Omental fat pad (tissue), 4 donors: ENCODE data around the gene NCS1. TPM values are rescaled to one million over a fixed set of nuclear protein-coding genes. Genes with fewer than 3 reads are reported as not detected.
"Not testable (repeated sequence)": the region's sequence is repeated elsewhere in the genome, so short reads cannot be mapped to it uniquely, and the experiment has no call there.

Experiments
- ATAC-seq: fragments of 150-250 bp; one replicate; pipeline ENCODE4 v1.9.1; 2016; ENCODE audit warnings: mild to moderate bottlenecking, moderate library complexity; ENCODE audit not compliant: low FRiP score
- DNase-seq: peaks from one replicate; pipeline ENCODE4 v3.0.0-alpha.2; 2019; ENCODE audit warnings: low spot score
- total RNA-seq, 4 donors: library from RNA; depleted of rRNA; stranded (reverse); fragments of >200 nt; gene quantifications; one replicate each; pipeline ENCODE4 v1.1.0, GENCODE V29; 2016
- TF ChIP-seq, protein P1 (sequence below), 3 donors: fragments of 450-650 bp; IDR thresholded peaks; one replicate each; pipeline ENCODE4 v1.5.1; 2016 to 2017; ENCODE audit warnings: antibody characterized with exemption in 3 of 3, mild to moderate bottlenecking in 3 of 3, moderate library complexity in 2 of 3

NCS1 gene
- total RNA-seq, 4 donors from 2014 or later = 2.5 to 14.7 (median 4.0) TPM

DNA sequence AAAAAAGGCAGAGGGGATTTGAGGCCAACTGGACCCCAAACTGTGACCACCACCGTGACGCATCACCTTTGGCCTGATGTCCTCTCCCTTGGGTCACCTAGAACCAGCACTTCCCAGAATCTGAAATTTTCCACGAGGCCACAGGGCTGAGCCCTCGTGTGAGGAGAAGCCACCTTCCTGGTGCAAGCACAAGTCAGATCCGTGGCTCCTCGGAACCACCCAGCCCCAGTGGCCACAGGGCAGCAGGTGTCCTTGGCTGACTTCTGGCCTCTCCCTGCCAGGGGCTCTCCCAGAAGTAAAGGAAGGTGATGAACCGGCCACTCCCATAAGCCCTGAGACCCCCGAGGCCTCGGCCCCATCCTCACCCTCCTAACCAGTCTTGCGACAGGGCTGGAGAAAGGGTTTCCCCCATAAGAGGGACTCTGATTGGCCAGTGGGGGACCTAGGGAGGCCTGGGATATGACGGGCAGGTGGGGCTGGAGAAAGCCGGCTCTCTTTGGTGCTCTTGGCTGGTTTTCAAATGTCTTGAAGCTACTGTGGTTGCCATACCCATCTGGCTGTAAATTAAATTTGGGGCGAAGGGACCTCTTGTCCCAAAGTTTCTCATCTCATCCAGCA, 72.5 kb downstream of the NCS1 start:
- TF ChIP-seq, protein P1, sequence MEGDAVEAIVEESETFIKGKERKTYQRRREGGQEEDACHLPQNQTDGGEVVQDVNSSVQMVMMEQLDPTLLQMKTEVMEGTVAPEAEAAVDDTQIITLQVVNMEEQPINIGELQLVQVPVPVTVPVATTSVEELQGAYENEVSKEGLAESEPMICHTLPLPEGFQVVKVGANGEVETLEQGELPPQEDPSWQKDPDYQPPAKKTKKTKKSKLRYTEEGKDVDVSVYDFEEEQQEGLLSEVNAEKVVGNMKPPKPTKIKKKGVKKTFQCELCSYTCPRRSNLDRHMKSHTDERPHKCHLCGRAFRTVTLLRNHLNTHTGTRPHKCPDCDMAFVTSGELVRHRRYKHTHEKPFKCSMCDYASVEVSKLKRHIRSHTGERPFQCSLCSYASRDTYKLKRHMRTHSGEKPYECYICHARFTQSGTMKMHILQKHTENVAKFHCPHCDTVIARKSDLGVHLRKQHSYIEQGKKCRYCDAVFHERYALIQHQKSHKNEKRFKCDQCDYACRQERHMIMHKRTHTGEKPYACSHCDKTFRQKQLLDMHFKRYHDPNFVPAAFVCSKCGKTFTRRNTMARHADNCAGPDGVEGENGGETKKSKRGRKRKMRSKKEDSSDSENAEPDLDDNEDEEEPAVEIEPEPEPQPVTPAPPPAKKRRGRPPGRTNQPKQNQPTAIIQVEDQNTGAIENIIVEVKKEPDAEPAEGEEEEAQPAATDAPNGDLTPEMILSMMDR (IDR thresholded peaks at IDR 0.05) = no peak
- no peak for DNase-seq
- no peak for ATAC-seq

DNA sequence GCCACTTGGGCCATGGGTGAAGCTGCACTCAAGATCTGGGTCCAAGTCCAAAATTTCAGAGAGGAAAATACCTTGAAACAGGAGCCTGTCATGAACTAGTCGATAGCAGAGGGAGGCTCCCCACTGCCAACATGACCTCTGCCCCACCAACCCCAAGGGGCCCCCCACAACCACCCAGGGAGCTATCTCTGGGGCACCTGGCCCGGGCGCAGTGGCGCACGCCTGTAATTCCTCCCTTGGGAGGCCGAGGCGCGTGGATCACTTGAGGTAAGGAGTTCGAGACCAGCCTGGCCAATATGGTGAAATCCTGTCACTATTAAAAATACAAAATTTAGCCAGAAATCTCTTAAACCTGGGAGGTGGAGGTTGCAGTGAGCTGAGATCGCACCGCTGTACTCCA, 73.3 kb downstream of the NCS1 start:
- ATAC-seq (no peak), DNase-seq (no peak)
- TF ChIP-seq, protein P1 (IDR thresholded peaks at IDR 0.05) = no peak

DNA sequence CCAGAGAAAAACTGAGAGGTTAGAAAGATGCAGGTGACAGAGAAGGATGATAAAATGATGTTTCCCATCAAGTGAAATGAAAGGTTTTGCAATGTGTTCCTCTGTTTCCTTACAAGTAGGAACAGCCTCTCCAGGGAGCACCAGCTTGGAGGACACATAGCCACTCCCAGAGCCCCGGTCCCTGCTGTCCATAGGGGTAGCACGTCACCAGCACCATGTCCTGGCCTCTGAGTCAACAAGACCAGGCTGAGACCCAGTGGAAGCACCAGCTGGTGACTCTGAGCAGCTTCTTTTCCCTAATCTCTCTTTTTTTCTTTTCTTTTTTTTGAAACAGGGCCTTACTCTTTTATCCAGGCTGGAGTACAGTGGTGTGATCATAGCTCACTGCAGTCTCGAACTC, 73.9 kb downstream of the NCS1 start:
- ATAC-seq (no peak), DNase-seq (peak; percentile 5)
- TF ChIP-seq, protein P1 (IDR thresholded peaks at IDR 0.05) = no peak

DNA sequence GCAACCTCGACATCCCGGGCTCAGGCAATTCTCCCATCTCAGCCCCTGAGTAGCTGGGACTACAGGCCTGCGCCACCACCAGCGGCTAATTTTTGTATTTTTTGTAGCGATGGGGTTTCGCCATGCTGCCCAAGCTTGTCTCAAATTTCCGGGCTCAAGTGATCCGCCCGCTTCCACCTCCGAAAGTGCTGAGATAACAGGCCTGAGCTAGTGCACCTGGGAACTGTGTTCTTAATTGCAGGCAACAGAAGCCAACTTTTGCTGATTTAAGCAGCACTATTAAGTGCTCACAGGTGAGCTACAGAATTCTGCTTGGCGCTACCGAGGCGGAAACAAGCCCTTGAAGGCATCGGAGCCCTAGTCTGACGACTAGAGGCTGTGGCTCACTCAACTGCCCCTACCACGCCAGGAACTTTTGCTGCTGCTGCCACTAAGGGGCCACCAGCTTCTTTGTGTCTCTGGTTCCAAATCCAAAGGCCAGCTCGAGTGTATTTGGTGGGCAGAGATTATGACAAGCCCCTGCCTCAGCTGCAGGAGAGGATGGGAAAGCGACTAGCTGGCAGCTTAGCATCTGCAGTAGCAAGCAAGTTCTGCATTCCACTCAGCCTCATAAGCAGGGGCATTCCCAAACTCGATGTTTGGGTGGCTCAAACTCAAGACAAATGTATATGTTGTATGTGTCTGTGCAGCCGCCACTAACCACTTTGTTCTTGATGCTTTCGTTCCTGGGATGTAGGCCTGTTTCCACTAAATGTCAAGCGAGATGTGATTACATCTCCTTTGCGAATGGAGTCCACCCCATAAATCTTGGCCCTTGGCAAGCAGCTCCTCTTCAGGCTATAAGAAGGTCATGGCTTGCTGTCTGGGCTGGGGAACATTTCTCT, 82.8 kb downstream of the NCS1 start:
- DNase-seq = no peak

DNA sequence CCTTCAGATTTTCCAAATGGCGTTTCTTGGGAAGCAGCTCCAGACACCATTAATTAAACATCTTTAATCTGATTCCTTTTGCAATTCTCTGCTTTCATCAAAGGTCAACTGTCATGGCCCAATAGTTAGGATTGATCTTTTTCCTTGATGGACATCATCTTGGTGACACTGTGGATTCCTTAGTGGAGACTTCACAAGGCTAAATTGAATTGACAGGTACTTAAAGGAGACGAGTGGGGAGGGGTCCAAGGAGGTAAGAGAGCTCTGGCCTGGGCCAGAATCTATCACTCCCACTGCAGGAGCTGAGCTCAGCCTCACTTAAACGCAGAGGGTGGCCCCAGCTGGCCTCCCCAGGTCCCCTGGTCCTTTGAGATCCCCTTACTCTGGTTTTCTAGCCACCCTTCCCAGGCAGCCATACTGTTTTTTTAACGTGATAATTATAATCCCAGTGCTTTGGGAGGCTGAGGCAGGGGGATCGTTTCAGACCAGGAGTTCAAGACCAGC, 83.5 kb downstream of the NCS1 start:
- TF ChIP-seq, protein P1 (IDR thresholded peaks at IDR 0.05) = no peak
- no peak for DNase-seq
- ATAC-seq = no peak

More for the DNA sequence above, 82.8 kb downstream of the NCS1 start:
- TF ChIP-seq, protein P1 (IDR thresholded peaks at IDR 0.05) = no peak
- ATAC-seq = no peak

DNA sequence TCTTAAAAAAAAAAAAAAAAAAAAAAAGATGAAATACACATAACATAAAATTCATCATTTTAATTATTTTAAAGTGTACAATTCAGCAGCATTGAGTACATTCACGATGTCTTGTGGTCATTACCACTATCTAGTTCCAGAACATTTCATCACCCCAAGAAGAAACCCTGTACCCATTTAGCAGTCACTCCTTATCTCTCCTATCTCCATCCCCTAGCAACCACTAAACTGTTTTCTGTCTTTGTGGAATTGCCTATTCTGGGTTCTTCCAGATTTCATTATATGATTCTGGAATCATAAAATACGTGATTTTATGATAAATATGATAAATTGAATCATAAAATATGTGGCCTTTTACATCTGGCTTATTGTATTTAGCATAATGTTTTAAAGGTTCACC, 84.4 kb downstream of the NCS1 start:
- ATAC-seq (no peak), DNase-seq (no peak)
- TF ChIP-seq, protein P1 (IDR thresholded peaks at IDR 0.05) = no peak

DNA sequence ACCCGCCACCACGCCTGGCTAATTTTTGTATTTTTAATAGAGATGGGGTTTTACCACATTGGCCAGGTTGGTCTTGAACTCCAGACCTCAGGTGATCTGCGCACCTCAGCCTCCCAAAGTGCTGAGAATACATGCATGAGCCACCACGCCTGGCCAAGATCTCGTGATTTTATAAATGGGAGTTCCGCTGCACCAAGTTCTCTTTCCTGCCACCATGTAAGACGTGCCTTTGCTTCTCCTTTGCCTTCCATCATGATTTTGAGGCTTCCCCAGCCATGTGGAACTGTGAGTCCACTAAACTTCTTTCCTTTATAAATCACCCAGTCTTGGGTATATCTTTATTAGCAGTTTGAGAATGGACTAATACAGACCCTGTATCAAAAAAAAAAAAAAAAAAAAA, 85.9 kb downstream of the NCS1 start:
- not testable (repeated sequence) for ATAC-seq, DNase-seq
